Gastrocnemius medialis (tissue), 4 donors: ENCODE data around the gene MFNG. TPM values are rescaled to one million over a fixed set of nuclear protein-coding genes. Genes with fewer than 3 reads are reported as not detected.

Experiments used
- ATAC-seq, 2 donors: fragments of 150-250 bp; one replicate each; pipeline ENCODE4 v1.9.1; 2016
- DNase-seq, 2 donors: peaks; one replicate each; pipeline ENCODE4 v3.0.0-alpha.2; 2019
- H3K27ac ChIP-seq, 4 donors: fragments of 200-600 bp; sonication (generic); 1 replicate in 1 of 4; 2 replicates in 3 of 4; pipeline ENCODE4 v1.5.1; 2016 to 2018; ENCODE audit warnings: mild to moderate bottlenecking in 2 of 4, moderate library complexity in 1 of 4
- H3K27me3 ChIP-seq, 3 donors: fragments of 200-600 bp; sonication (generic) in 2 of 3; 1 replicate in 1 of 3; 2 replicates in 2 of 3; pipeline versions ENCODE4 v1.5.1 to v1.6.0; 2016 to 2019; ENCODE audit warnings: mild to moderate bottlenecking in 1 of 3, moderate library complexity in 1 of 3
- H3K36me3 ChIP-seq, 2 donors: fragments of 200-600 bp; sonication (generic) in 1 of 2; one replicate each; pipeline ENCODE4 v1.5.1; 2017 to 2018
- H3K4me1 ChIP-seq, 2 donors: fragments of 200-600 bp; sonication (generic) in 1 of 2; one replicate each; pipeline ENCODE4 v1.5.1; 2016 to 2017; ENCODE audit warnings: mild to moderate bottlenecking in 2 of 2
- H3K4me3 ChIP-seq, 4 donors: fragments of 200-600 bp; sonication (generic) in 3 of 4; 1 replicate in 1 of 4; 2 replicates in 3 of 4; pipeline ENCODE4 v1.5.1; 2016 to 2019; ENCODE audit warnings: mild to moderate bottlenecking in 2 of 4
- H3K9me3 ChIP-seq, 3 donors: fragments of 200-600 bp; sonication (generic) in 2 of 3; 1 replicate in 1 of 3; 2 replicates in 2 of 3; pipeline ENCODE4 v1.5.1; 2016 to 2019
- POLR2A ChIP-seq, 2 donors: fragments of 450-650 bp; IDR thresholded peaks; one replicate each; pipeline ENCODE4 v1.6.1; 2017; ENCODE audit warnings: antibody characterized with exemption in 2 of 2, mild to moderate bottlenecking in 2 of 2, moderate library complexity in 2 of 2
- in situ Hi-C, 4 donors: fragments of 200-750 bp; cut with MboI; loops; one replicate each; pipeline versions ENCODE4 v1.15.0 to v1.8.0; 2017; ENCODE audit warnings: low sequenced_read_pairs in 4 of 4
- intact Hi-C: fragments of 100-400 bp; cut with DNase I; formaldehyde crosslinking; loops from one replicate; pipeline ENCODE4 v1.15.1; 2023; ENCODE audit warnings: low total_unique reads
- total RNA-seq, 4 donors: library from RNA; depleted of rRNA; stranded (reverse); fragments of >200 nt; gene quantifications; one replicate each; pipeline versions ENCODE4 v1.1.0 to v1.2.3, GENCODE V29; 2016
- TF ChIP-seq, protein P1 (sequence below), 5 experiments: fragments of 450-650 bp in 3 of 5; fragments of 200-600 bp in 2 of 5; sonication (generic) in 2 of 5; IDR thresholded peaks in 4 of 5; conservative IDR thresholded peaks in 1 of 5; 1 replicate in 4 of 5; 2 replicates in 1 of 5; pipeline ENCODE4 v1.5.1; 2016 to 2019; ENCODE audit warnings: antibody characterized with exemption in 5 of 5, mild to moderate bottlenecking in 3 of 5, moderate library complexity in 3 of 5

Gene MFNG
- total RNA-seq, 4 donors from 2014 or later: 2.4 to 7.0 (median 5.2) TPM

DNA sequence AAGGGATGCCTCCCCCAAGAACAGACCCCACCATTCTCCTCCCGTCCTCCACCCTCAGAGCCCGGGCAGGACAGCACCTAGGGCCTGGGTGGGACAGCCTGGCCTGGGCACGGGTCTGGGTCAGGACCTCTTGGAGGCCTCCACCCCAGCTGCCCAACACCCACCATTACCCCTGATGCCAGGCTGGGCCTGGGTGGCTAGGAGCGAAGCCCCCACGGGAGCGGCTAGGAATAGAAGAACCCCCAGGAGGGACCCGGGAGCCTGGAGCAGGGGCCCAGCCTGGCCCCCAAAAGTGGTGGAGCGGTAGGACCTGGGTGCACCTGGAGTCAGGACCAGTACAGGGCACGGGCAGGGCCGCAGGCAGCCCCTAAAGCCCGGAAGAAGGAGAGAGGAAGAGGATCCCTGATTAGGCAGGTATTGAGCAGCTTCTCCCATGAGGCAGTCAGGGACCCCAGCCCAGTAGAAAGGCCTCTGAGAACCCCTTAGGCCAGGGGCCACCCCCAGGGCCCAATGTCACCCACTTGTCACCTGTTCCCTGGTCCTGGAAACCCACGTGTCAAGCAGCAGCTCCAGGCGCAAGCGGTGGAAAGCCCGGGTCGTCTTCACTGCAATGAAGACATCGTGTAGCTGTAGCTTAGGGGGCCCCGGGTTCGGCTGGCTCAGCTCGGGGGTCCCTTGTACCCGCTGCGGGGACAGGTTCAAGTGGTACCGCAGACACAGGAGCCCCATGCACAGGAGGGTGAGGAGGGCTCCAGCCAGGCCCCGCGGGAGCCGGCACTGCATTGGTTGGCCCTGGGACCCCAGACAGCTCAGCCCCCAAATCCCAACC lies 575 bp downstream of the MFNG start:
- intact Hi-C loops (no loop called here), in situ Hi-C loops (no loop called here)
- no peaks in the 10 kb centered on the region for H3K36me3 ChIP-seq
- peaks cover 0 to 8% (median 3%) of the 10 kb centered on the region in 3 donors for H3K27me3 ChIP-seq
- TF ChIP-seq, protein P1, sequence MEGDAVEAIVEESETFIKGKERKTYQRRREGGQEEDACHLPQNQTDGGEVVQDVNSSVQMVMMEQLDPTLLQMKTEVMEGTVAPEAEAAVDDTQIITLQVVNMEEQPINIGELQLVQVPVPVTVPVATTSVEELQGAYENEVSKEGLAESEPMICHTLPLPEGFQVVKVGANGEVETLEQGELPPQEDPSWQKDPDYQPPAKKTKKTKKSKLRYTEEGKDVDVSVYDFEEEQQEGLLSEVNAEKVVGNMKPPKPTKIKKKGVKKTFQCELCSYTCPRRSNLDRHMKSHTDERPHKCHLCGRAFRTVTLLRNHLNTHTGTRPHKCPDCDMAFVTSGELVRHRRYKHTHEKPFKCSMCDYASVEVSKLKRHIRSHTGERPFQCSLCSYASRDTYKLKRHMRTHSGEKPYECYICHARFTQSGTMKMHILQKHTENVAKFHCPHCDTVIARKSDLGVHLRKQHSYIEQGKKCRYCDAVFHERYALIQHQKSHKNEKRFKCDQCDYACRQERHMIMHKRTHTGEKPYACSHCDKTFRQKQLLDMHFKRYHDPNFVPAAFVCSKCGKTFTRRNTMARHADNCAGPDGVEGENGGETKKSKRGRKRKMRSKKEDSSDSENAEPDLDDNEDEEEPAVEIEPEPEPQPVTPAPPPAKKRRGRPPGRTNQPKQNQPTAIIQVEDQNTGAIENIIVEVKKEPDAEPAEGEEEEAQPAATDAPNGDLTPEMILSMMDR (IDR thresholded peaks at IDR 0.05 in 4 of 5, conservative IDR thresholded peaks at IDR 0.05 in 1 of 5): no peak
- no peak for TF ChIP-seq POLR2A (IDR thresholded peaks at IDR 0.05)
- DNase-seq (no peak), ATAC-seq (no peak)
- peaks cover 5 to 16% of the 10 kb centered on the region in 2 donors for H3K4me1 ChIP-seq
- H3K27ac ChIP-seq: peak overlapping the region; percentile 51 to 74 (median 67)
- peak overlapping the region; percentile 31 to 53 (median 43) for H3K4me3 ChIP-seq
- H3K9me3 ChIP-seq: no peaks in the 10 kb centered on the region

DNA sequence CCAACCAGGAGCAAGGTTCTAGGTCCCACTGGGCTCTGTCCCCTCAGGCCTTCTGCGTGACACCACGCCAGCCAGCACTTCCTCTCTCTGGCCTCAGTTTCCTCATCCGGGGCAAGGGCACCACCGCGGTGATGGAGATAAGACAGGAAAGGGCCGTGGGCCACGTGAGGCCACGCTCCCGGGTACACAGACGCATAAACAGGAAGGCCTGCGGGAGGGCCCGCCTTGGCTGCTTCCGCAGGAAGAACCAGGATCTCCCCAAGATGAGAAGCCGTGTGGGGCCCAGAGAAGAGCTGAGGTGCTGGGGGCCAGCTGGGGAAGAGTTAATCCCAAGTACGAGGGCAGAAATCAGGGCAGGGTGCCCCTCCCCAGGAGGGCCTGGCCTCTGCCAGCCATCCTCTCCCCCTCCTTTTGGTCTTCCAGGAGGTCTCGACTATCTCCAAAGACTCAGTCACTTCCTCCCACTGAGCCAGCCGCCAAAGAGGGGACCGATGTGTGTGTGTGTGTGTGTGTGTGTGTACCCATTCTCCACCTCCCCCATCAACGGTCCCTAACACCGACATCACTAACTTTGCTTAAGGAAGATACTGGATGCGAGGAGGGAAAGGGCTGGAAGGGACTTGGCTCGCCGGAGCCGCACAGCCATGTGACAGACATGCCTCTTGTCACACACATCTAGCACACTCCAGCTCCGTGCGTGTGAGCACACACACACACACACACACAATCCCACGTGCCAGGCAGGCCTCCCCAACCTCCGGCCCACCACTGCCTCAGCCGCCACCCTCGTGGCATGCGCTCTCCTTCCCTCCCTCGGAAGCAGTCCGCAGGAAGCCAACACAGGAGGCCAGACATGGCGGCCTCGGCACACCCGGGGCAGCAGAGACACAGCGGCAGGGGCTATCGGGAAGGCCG lies 1.4 kb downstream of the MFNG start:
- no peaks in the 10 kb centered on the region for H3K36me3 ChIP-seq
- no peaks in the 10 kb centered on the region for H3K9me3 ChIP-seq
- ATAC-seq (peak in 1 of 2 donors; percentile 43), DNase-seq (peak; percentile 47 to 61)
- in situ Hi-C loops: no loop called here
- H3K4me3 ChIP-seq: peak overlapping the region; percentile 31 to 53 (median 43)
- peak overlapping the region; percentile 51 to 74 (median 67) for H3K27ac ChIP-seq
- intact Hi-C loops: no loop called here
- peaks cover 0 to 8% (median 3%) of the 10 kb centered on the region in 3 donors for H3K27me3 ChIP-seq
- peaks cover 5 to 16% of the 10 kb centered on the region in 2 donors for H3K4me1 ChIP-seq
- TF ChIP-seq, protein P1 (IDR thresholded peaks at IDR 0.05 in 4 of 5, conservative IDR thresholded peaks at IDR 0.05 in 1 of 5): no peak
- TF ChIP-seq POLR2A (IDR thresholded peaks at IDR 0.05): no peak

DNA sequence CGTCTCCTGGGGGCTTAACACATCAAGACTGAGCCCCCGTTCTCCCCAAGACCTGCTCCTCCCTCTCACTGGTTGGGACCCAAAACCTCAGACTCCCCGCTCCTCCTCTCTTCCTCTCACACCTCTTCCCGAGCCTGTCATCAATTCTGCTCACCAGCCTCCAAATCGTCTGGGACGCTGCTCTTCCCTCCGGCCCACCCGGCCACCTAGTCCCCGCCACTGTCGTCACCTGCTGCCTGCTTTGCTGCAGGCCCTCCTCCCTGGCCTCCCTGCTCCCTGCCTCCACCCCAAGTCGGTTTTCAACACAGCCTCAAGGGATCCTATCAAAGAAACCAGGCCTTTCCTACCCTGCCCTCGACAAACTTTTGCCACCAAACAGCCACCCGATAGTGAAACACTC lies 3.1 kb downstream of the MFNG start:
- TF ChIP-seq, protein P1 (IDR thresholded peaks at IDR 0.05 in 4 of 5, conservative IDR thresholded peaks at IDR 0.05 in 1 of 5): no peak
- TF ChIP-seq POLR2A (IDR thresholded peaks at IDR 0.05): no peak
- no peaks in the 10 kb centered on the region for H3K36me3 ChIP-seq
- no peak for DNase-seq
- intact Hi-C loops: no loop called here
- no peaks in the 10 kb centered on the region for H3K9me3 ChIP-seq
- peaks cover 5 to 16% of the 10 kb centered on the region in 2 donors for H3K4me1 ChIP-seq
- in situ Hi-C loops: no loop called here
- H3K4me3 ChIP-seq: no peak overlapping the region
- ATAC-seq: no peak
- peak overlapping the region; percentile 38 to 74 (median 67) for H3K27ac ChIP-seq
- H3K27me3 ChIP-seq: peaks cover 0 to 8% (median 3%) of the 10 kb centered on the region in 3 donors

DNA sequence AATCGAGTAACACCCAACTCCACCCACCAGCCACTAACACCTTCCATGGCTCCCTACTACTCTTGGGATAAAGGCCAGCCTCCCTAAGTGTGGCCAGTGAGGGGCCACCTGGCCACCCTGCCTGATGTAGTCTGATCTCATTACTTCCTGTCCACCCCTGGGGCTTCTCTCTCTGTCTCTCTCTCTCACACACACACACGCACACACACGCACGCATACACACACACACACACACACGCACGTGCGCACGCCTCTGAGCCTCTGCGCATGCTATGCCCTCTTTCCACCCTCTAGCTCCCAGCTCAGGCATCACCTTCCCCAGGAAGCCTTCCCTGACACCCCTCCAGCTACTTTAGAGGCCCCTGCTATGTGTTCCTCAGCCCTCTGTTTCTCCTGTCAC lies 3.9 kb downstream of the MFNG start:
- Histone ChIP-seq H3K27ac (no peak overlapping the region), H3K4me1 (peaks cover 5 to 16% of the 10 kb centered on the region in 2 donors), H3K9me3 (no peaks in the 10 kb centered on the region), H3K27me3 (peaks cover under 1 to 8% (median 3%) of the 10 kb centered on the region in 3 donors), H3K4me3 (no peak overlapping the region), H3K36me3 (no peaks in the 10 kb centered on the region)
- intact Hi-C loops (no loop called here), in situ Hi-C loops (no loop called here)
- DNase-seq (no peak), ATAC-seq (no peak)
- TF ChIP-seq, protein P1 (IDR thresholded peaks at IDR 0.05 in 4 of 5, conservative IDR thresholded peaks at IDR 0.05 in 1 of 5): no peak
- no peak for TF ChIP-seq POLR2A (IDR thresholded peaks at IDR 0.05)
